Measurements from ENCODE around the gene PACS2.

- TF ChIP-seq, protein P1, sequence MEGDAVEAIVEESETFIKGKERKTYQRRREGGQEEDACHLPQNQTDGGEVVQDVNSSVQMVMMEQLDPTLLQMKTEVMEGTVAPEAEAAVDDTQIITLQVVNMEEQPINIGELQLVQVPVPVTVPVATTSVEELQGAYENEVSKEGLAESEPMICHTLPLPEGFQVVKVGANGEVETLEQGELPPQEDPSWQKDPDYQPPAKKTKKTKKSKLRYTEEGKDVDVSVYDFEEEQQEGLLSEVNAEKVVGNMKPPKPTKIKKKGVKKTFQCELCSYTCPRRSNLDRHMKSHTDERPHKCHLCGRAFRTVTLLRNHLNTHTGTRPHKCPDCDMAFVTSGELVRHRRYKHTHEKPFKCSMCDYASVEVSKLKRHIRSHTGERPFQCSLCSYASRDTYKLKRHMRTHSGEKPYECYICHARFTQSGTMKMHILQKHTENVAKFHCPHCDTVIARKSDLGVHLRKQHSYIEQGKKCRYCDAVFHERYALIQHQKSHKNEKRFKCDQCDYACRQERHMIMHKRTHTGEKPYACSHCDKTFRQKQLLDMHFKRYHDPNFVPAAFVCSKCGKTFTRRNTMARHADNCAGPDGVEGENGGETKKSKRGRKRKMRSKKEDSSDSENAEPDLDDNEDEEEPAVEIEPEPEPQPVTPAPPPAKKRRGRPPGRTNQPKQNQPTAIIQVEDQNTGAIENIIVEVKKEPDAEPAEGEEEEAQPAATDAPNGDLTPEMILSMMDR (IDR thresholded peaks at IDR 0.05; ENCODE audit: low read depth, low read length, missing input control) = no peak
- no peak for TF ChIP-seq EGR1 (IDR thresholded peaks at IDR 0.05; ENCODE audit: low read depth in 2 of 2)
Measured at GRCh38 chr14:105269405-105269804, 45.1 kb upstream of the PACS2 start.
